Measurements from ENCODE around the gene CMIP.

DNA sequence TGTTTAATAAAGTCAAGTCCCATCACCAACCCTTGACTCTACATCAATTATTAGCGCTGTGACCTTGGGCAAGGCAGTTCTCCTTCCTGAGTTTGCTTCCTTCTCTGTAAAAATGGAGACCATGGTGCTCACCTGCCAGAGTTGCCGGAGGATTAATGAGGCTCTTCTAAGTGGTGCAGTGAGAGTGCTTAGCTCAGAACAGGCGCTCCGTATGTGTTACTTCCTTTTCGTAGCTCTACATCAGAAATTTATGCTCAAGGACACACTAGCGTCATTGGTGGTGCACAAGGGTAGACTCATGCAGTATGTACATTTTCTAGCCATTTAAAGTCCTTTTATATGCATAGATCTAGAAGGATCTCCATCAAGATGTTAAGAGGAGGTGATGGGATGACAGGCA is 17.4 kb upstream of the CMIP start:
- TF ChIP-seq YY1 (IDR thresholded peaks at IDR 0.05; ENCODE audit: insufficient read depth, insufficient read length) (no peak), SUZ12 (IDR thresholded peaks at IDR 0.05; ENCODE audit: extremely low read depth, insufficient read depth, insufficient read length) (no peak)

Data from NT2/D1 (cell line).